Activated CD8-positive, alpha-beta memory T cell treated with anti-CD3 and anti-CD28 coated beads, Interleukin-2, amount 10 ng/mL, durations not matched to agents 7 days and 5 days (primary cell): ENCODE measurements around the gene CPT1A. TPM values are rescaled to one million over a fixed set of nuclear protein-coding genes. Genes with fewer than 3 reads are reported as not detected.

Experiments
- ATAC-seq: fragments of 150-1000 bp; cut with Tn5 transposase; one replicate; pipeline ENCODE4 v1.10.0; 2021; ENCODE audit warnings: moderate library complexity
- CTCF ChIA-PET: fragments of 350-600 bp; sonication (Branson Sonifier 250); formaldehyde crosslinking; loops from one replicate; lab custom pipeline; 2021; ENCODE audit warnings: antibody characterized with exemption; lab: Charles Lee
- DNase-seq: peaks from one replicate; pipeline ENCODE4 v3.0.0-alpha.2; 2020
- H3K27ac Mint-ChIP-seq: one replicate; pipeline ENCODE4 v1.8.0; 2021; ENCODE audit warnings: mild to moderate bottlenecking, mixed read lengths
- H3K27me3 Mint-ChIP-seq: one replicate; pipeline ENCODE4 v1.8.0; 2021; ENCODE audit warnings: mixed read lengths
- H3K36me3 Mint-ChIP-seq: one replicate; pipeline ENCODE4 v1.8.0; 2021; ENCODE audit warnings: mild to moderate bottlenecking, mixed read lengths
- H3K4me1 Mint-ChIP-seq: one replicate; pipeline ENCODE4 v1.8.0; 2021; ENCODE audit warnings: mixed read lengths
- H3K4me3 Mint-ChIP-seq: one replicate; pipeline ENCODE4 v1.8.0; 2021; ENCODE audit warnings: mild to moderate bottlenecking, moderate library complexity, mixed read lengths
- H3K9me3 Mint-ChIP-seq: one replicate; pipeline ENCODE4 v1.8.0; 2022; ENCODE audit warnings: low read depth, mixed read lengths
- total RNA-seq, 2 experiments: library from RNA; stranded (reverse); gene quantifications; one replicate each; pipeline ENCODE4 v1.2.3, GENCODE V29; 2021

Gene CPT1A
- total RNA-seq, 2 experiments from 2014 or later, result 36.4 to 46.1 TPM

DNA sequence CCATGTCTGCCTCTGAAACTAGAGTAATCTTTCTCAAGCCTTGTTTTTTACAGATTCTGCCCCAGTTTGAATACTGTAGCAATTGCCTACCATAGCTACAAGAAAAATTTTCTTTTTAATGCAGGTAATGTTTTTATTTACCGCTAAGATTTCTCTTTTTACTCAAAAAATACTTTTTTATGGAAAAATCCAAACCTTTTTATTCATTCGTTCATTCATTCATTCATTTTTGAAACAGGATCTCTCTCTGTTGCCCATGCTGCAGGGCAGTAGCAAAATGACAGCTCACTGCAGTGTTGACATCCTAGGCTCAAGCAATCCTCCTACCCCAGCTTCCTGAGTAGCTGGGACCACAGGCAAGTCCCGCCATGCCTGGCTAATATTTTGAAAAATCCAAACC, 2.7 kb upstream of the CPT1A start:
- DNase-seq, result no peak
- CTCF ChIA-PET, result interaction anchor here (0.5 to 3.1 kb wide), 17 partner anchors 8 to 374 kb away, joined by 3 to 13 read pairs (median 4); no protein-coding TSS in a partner anchor
- H3K27ac Mint-ChIP-seq, result no peak overlapping the region

DNA sequence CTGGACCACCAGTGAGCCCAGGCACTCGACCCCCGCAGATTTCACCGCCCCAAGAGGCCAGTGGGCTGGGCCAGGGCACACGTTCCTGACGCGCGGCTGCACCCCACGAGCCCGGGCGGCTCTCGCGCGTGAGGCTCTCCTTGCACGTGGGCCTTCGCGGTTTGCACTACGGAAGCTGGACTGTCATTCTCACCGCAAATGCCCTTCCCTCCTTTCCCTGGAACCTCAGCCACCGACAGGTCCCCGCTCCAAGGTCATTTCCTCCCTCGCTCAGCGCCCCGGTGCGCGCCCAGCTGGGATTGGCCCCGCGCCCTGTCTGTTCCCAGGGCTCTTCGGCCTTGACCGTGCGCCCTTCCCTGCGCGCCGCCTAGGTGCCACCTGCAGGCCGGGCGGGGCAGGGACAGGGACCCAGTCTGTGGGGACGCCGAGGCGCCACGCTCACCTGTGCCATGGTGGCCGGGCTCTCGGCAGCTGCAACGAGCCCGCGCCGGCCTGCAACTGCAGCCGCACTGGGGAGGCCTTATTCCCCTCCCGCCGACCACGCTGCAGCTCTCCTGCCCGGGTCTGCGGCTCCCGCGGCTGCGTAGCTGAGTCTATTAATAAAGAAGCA, 2.1 kb upstream of the CPT1A start:
- Mint-ChIP-seq H3K36me3 (peaks cover 2% of the 10 kb centered on the region), H3K27me3 (peaks cover 9% of the 10 kb centered on the region), H3K4me1 (peaks cover 28% of the 10 kb centered on the region), H3K27ac (peak overlapping the region; percentile 92), H3K9me3 (no peaks in the 10 kb centered on the region), H3K4me3 (peak overlapping the region; percentile 88)
- DNase-seq (peak; percentile 82), ATAC-seq (peak; percentile 61)
- CTCF ChIA-PET, result interaction anchor here (0.5 to 3.1 kb wide), 22 partner anchors 8 to 532 kb away, joined by 3 to 13 read pairs (median 4); no protein-coding TSS in a partner anchor

More for the DNA sequence above, 2.7 kb upstream of the CPT1A start:
- peak overlapping the region; percentile 88 for H3K4me3 Mint-ChIP-seq
- no peak for ATAC-seq
- H3K27me3 Mint-ChIP-seq, result peaks cover 9% of the 10 kb centered on the region
- H3K4me1 Mint-ChIP-seq, result peaks cover 26% of the 10 kb centered on the region
- no peaks in the 10 kb centered on the region for H3K9me3 Mint-ChIP-seq
- peaks cover 2% of the 10 kb centered on the region for H3K36me3 Mint-ChIP-seq

DNA sequence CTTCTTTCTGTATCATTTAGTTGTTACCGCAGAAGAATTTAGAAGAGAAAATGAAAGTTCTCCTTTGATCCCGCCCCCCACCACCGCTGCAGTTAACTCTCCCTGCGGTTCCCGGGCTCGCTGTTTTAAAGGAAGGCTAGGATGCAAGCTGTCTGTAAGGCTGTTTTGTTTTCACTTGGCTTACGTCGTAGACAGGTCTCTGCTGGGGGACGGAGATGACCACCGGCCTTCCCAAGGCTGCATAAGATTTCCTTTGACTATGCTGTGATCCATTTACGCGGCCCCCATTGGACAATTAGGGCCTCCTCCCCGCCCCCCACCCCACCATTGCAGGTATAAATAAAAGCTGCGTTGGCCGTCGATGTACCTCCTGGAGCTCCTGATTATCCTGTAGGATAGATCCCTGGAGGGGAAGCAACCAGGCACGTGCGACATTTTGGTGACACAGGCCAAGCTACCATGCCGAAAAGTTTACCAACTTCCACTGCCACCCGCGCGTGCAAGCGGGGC, 1.4 kb upstream of the CPT1A start:
- CTCF ChIA-PET, result interaction anchor here (0.7 to 3.1 kb wide), 13 partner anchors 9 to 533 kb away, joined by 3 to 13 read pairs (median 4); no protein-coding TSS in a partner anchor
- DNase-seq (peak; percentile 77), ATAC-seq (no peak)
- Mint-ChIP-seq H3K4me1 (peaks cover 34% of the 10 kb centered on the region), H3K27ac (peak overlapping the region; percentile 92), H3K4me3 (peak overlapping the region; percentile 88), H3K27me3 (peaks cover 9% of the 10 kb centered on the region), H3K36me3 (peaks cover 2% of the 10 kb centered on the region), H3K9me3 (no peaks in the 10 kb centered on the region)

DNA sequence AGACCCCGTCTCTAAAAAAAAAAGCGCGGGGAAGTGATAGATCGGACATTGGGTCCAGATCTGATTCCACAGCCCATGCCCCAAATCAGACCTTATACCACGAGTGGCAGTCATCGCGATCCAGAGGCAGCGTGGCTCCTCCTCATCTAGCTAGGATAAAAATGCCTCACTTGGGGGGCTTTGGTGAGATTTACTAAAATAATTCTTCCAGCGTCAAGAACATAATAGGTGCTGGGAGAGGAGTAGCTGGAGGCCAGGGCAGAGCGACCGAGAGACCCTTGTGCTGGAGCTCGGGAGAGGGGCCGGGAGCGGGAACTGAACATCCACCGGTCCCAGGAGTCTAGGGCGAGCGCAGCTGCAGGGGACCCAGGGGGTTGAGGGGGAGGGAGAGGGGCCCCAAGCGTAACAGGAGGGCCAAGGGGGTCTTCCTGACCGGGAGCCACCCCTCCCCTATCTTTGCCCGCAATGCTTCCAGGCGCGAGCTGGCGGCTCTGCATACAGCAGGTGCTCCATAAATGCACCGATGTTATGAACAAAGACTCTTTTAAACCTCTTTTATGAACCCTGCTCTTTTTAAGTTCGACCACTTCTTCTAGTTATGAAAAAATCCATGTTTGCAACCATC, 823 bp upstream of the CPT1A start:
- Mint-ChIP-seq H3K9me3 (no peaks in the 10 kb centered on the region), H3K27me3 (peaks cover 6% of the 10 kb centered on the region), H3K4me1 (peaks cover 39% of the 10 kb centered on the region), H3K4me3 (peak overlapping the region; percentile 88), H3K27ac (peak overlapping the region; percentile 92), H3K36me3 (peaks cover 2% of the 10 kb centered on the region)
- DNase-seq (no peak), ATAC-seq (no peak)
- CTCF ChIA-PET, result interaction anchor here (0.6 to 3.1 kb wide), 10 partner anchors 10 to 257 kb away, joined by 3 to 13 read pairs (median 4); no protein-coding TSS in a partner anchor

DNA sequence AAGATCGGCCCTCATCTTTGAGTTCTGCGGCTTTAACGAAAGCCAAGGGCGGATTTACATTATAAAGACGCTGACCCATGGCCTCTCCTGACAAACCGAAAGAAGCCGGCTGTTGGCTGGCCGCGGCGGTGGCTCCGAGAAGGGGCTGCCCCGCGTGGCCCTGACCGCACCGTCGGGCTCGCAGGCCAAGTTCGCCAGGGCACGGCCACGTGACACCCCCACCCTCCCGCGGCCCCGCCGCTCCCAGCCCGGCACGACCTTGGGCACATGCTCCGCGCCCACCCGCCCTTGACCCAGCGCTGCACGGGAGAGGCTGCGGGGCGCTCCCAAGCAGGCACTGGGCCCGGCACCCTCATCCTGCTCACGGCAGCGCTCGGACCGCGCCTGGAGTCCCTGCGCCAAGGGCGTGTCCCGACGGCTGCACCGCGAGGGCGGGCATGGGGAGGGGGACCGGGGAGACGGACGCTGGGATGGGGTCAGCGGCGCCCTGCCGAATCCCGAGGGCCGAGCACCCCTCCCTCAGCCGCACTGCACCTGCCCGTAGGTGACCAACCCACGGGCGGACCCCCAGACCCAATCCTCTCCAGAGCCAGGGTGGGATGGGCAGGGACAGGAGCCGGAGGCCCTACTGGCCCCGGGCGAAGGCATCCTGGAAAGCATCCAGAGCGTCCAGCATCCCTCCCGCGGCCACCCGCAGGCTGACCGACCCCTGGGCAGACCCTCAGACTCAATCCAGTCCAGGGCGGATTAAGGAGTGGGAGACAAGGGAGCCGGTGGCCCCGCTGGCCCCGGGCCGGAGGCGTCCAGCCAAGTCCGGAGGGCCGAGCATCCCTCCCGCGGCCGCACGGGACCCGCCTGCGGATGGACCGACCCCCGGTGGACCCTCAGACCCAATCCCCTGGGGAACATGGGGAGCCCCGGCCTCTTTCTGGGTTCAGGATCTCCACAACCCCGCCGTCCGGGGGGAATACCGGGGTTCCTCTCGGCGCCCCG, 759 bp downstream of the CPT1A start:
- Mint-ChIP-seq H3K9me3 (no peaks in the 10 kb centered on the region), H3K4me1 (peaks cover 43% of the 10 kb centered on the region), H3K27me3 (peaks cover 4% of the 10 kb centered on the region), H3K27ac (peak overlapping the region; percentile 94), H3K4me3 (peak overlapping the region; percentile 78), H3K36me3 (peaks cover 2% of the 10 kb centered on the region)
- CTCF ChIA-PET, result no interaction called here
- DNase-seq (peak; percentile 57), ATAC-seq (peak; percentile 2)

DNA sequence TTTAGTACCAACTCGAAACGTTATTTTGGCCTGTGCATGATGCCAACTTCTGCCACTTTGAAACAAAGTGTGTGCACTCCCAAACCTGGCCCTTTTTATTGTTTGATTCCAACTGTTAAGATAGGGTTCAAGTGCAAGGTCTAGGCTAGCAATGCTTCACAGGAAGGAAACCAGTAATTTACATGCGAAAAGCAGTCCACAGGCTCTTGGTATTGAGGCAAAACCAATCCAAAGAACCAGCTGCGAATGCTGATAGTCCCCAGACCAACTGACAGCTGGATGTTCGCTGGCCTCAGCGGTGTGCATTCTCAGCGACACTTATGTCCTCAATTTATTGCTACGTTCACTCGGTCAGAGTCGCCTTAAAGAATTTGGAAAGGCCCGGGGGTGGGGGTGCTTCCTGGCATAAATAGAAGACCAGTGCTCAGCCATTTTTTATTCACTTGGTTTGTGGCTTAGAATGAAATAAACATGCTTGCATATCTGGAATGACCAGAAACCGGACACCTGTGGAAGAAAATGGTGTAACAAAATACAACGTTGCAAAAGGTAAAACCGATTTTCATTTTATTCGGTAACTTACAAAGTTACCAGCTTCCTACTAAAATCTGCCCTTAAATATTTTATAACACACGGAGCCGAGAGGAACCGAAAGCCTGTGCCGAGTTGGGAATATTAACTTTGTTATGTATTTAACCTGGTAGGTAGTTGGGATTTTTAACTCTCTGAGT, 1.6 kb downstream of the CPT1A start:
- Mint-ChIP-seq H3K4me1 (peaks cover 43% of the 10 kb centered on the region), H3K27me3 (no peaks in the 10 kb centered on the region), H3K9me3 (no peaks in the 10 kb centered on the region), H3K36me3 (peaks cover 2% of the 10 kb centered on the region), H3K4me3 (peak overlapping the region; percentile 78), H3K27ac (peak overlapping the region; percentile 94)
- ATAC-seq (no peak), DNase-seq (peak; percentile 56)
- CTCF ChIA-PET, result no interaction called here

DNA sequence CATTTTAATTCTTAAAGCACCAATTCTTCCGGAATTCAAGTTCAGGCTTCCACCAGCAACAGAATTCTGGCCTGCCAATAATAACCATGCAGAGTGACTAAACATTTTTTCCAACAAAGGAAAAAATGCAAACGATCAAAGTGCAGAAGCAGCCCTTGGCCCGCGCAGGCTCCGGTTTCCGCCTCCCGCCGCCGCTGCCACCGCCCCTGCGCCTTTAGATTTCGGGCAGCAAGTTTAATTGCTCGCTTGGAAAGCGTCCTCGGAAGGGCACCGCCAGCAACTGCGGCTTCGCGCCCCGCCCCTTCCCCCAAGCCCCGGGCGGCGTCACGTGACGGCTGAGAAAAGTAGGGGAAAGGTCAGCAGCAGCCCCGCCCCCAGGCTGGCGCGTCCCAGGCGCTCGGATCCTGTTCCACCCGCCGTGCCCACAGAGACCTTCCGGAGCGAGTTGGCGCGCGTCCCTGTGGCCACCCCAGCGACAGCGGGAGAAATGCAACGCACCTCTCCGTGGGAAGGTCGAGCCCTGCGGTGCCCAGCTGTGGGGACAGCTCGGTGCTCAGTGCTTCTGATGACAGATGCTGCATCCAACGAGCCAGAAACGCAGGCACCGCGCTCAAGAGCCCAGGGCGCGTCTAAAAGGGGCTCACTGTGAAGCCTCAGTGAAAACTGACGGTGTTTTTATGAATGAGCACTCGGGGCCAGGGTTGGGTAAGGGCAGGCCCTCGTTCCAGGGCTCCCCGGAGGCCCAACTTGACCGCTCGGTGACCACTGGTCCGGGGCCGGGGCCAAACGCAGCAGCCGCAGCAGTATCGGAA, 2.5 kb downstream of the CPT1A start:
- peak; percentile 54 for ATAC-seq
- Mint-ChIP-seq H3K27ac (peak overlapping the region; percentile 94), H3K9me3 (no peaks in the 10 kb centered on the region), H3K4me3 (peak overlapping the region; percentile 78), H3K36me3 (peaks cover 2% of the 10 kb centered on the region), H3K27me3 (no peaks in the 10 kb centered on the region), H3K4me1 (peaks cover 41% of the 10 kb centered on the region)
- CTCF ChIA-PET, result interaction anchor here (1.3 kb wide), 2 partner anchors 13 to 41 kb away, joined by 6 to 7 read pairs; no protein-coding TSS in a partner anchor
- peak; percentile 97 for DNase-seq

DNA sequence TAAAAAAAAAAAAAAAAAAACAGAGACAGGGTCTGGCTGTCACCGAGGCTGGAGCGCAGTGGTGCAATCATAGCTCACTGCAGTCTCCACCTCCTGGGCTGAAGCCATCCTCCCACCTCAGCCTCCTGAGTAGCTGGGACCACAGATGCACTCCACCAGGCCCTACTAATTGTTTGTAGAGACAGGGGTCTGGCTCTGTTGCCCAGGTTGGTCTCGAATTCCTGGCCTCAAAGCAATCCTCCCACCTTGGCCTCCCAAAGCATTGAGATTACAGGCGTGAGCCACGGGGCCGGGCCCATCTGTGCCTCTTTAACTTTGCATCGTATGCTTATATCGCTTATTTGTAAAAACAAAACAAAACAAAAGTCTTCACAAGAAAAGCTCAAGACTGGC, 3.1 kb downstream of the CPT1A start:
- ATAC-seq (no peak), DNase-seq (peak; percentile 67)
- H3K9me3 Mint-ChIP-seq, result no peaks in the 10 kb centered on the region
- H3K27ac Mint-ChIP-seq, result peak overlapping the region; percentile 94
- CTCF ChIA-PET, result interaction anchor here (1.3 kb wide), 2 partner anchors 12 to 41 kb away, joined by 6 to 7 read pairs; no protein-coding TSS in a partner anchor
- H3K36me3 Mint-ChIP-seq, result peaks cover 2% of the 10 kb centered on the region
- H3K4me3 Mint-ChIP-seq, result peak overlapping the region; percentile 78
- H3K27me3 Mint-ChIP-seq, result no peaks in the 10 kb centered on the region
- H3K4me1 Mint-ChIP-seq, result peaks cover 36% of the 10 kb centered on the region

DNA sequence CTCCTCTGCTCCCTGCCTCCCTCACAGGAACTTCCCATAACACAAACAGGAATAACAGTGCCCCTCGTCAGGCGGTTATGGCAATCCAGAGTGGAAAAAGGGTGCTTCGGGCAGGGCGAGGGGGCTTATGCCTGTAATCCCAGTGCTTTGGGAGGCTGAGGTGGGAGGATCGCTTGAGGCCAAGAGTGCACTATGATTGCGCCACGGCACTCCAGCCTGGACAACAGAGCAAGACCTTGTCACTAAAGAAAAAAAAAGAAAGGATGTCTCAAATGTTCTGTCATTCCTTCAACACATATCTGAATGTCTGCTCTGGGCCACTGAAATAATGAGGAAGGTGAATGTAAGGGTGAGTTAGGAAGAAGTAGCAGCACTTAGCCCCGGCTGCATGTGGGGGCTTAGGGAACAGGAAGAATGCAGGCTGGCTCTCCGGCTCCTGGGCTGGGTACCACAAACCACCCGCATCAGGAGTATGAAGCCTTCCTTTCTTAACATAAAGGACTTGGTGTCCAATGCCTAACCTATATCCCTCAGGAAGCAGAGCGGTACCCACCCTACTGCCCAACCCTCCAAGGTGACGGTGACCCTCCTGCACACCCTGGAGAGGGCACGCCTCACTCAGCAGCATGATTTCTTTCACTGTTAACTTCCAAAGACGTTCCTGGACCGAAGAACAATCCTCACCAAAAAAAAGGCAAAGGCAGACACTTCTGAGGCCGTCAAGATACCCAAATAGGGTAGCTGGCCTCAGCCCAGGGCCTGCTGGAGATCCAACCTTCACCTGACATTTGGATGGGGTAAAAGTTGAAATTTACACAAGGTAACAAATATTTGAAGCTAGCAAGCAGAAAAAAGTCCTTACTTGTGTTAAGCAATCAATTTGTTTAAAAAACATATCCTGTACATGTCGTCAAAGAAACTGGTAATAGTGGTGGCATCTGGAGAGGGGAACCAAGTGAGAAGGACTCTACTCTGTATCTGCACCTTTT, 3.8 kb downstream of the CPT1A start:
- Mint-ChIP-seq H3K27ac (peak overlapping the region; percentile 94), H3K36me3 (peaks cover 2% of the 10 kb centered on the region), H3K4me1 (peaks cover 32% of the 10 kb centered on the region), H3K9me3 (no peaks in the 10 kb centered on the region), H3K27me3 (no peaks in the 10 kb centered on the region), H3K4me3 (peak overlapping the region; percentile 29)
- CTCF ChIA-PET, result interaction anchor here (1.3 kb wide), 2 partner anchors 12 to 40 kb away, joined by 6 to 7 read pairs; no protein-coding TSS in a partner anchor
- no peak for ATAC-seq
- no peak for DNase-seq

DNA sequence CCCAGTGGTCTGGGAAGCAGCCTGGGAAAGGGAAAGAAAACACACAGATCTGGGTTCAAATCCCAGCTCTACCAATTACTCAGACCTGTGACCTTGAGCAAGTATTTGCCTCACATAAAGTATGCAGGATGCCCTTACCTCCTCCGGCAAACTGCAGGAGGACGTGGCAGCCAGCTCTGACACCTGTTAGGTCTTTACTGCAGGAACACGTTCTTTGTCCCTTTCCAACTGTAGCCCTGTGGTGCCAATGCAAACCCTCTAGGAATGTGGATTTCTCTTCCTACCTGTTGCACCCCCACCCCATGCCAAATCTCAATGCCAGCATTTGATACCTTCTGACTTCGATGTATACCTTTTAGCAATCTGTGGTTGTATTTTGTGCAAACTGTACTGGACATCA, 6.0 kb downstream of the CPT1A start:
- CTCF ChIA-PET, result no interaction called here
- peaks cover 28% of the 10 kb centered on the region for H3K4me1 Mint-ChIP-seq
- H3K36me3 Mint-ChIP-seq, result no peaks in the 10 kb centered on the region
- no peak for ATAC-seq
- no peaks in the 10 kb centered on the region for H3K27me3 Mint-ChIP-seq
- no peaks in the 10 kb centered on the region for H3K9me3 Mint-ChIP-seq
- H3K4me3 Mint-ChIP-seq, result no peak overlapping the region
- DNase-seq, result no peak
- H3K27ac Mint-ChIP-seq, result no peak overlapping the region

DNA sequence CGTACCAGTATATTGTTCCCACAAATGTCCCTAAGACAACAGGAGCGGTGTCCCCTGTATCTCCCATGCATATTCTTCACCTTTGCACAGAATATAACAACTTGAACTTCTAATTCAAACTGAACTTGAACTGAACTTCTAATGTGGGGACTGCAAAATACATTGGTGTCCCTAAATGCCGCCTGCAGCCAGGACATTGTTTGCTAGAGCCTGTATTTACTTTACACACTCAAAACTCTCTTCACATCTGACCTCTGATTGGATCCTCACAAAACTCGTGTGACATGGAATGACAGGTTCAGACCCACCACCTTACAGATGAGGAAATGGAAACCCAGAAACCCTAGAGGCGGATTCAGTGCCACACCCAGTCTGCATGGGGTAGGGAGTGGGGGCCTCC, 6.4 kb downstream of the CPT1A start:
- CTCF ChIA-PET, result no interaction called here
- no peaks in the 10 kb centered on the region for H3K27me3 Mint-ChIP-seq
- no peak for DNase-seq
- H3K9me3 Mint-ChIP-seq, result no peaks in the 10 kb centered on the region
- no peak for ATAC-seq
- peaks cover 26% of the 10 kb centered on the region for H3K4me1 Mint-ChIP-seq
- no peak overlapping the region for H3K4me3 Mint-ChIP-seq
- H3K36me3 Mint-ChIP-seq, result no peaks in the 10 kb centered on the region
- no peak overlapping the region for H3K27ac Mint-ChIP-seq
